IMR-90 (cell line): ENCODE results near the gene GSTA5. TPM values are rescaled to one million over a fixed set of nuclear protein-coding genes. Genes with fewer than 3 reads are reported as not detected.
"Not testable (repeated sequence)": the region's sequence is repeated elsewhere in the genome, so short reads cannot be mapped to it uniquely, and the experiment has no call there.

Source experiments
- ATAC-seq: fragments of 200-7000 bp; cut with Tn5 transposase; 2 replicates; pipeline ENCODE4 v1.9.1; 2020; ENCODE audit warnings: low read depth, mild to moderate bottlenecking, moderate library complexity
- BruUV-seq: library from RNA; stranded (reverse); fragments of 400-500 nt; replicated peaks from 2 replicates; lab custom pipeline; 2021; lab: Mats Ljungman, UMichigan
- CTCF ChIA-PET: fragments of 300-600 bp; formaldehyde crosslinking; extraction: SDS; loops from one replicate; lab custom pipeline; 2021; ENCODE audit warnings: antibody characterized with exemption; lab: Yijun Ruan, JAX
- POLR2A ChIA-PET: fragments of 300-600 bp; sonication (Branson Sonifier 250); formaldehyde crosslinking; loops from one replicate; lab custom pipeline; 2022; ENCODE audit warnings: antibody characterized with exemption; ENCODE audit not compliant: unreplicated experiment; lab: Charles Lee
- DNase-seq: peaks from one replicate; pipeline ENCODE4 v3.0.0; 2013
- H2AFZ ChIP-seq: replicated peaks from 2 replicates; pipeline ENCODE3; 2013; ENCODE audit warnings: low read length, mild to moderate bottlenecking; ENCODE audit not compliant: poor library complexity
- H2AK5ac ChIP-seq: 2 replicates; pipeline ENCODE4 v1.6.1; 2013; ENCODE audit warnings: low read depth, low read length, inconsistent platforms
- H2AK9ac ChIP-seq: replicated peaks from 2 replicates; pipeline ENCODE3; 2013; ENCODE audit warnings: mild to moderate bottlenecking, low read depth, low read length, moderate library complexity; ENCODE audit not compliant: poor library complexity
- H2BK120ac ChIP-seq: 2 replicates; pipeline ENCODE4 v1.6.1; 2013; ENCODE audit warnings: low read depth, low read length, inconsistent platforms
- H2BK15ac ChIP-seq: 3 replicates; pipeline ENCODE4 v1.6.1; 2013; ENCODE audit warnings: low read depth, low read length, inconsistent platforms
- H2BK20ac ChIP-seq: 2 replicates; pipeline ENCODE4 v1.6.1; 2013; ENCODE audit warnings: low read depth, mild to moderate bottlenecking, inconsistent platforms, low read length, moderate library complexity
- H2BK5ac ChIP-seq: 2 replicates; pipeline ENCODE4 v1.6.1; 2013; ENCODE audit warnings: mild to moderate bottlenecking, low read depth, low read length, inconsistent platforms; ENCODE audit not compliant: poor library complexity, severe bottlenecking
- H3K14ac ChIP-seq: replicated peaks from 2 replicates; pipeline ENCODE4 v1.6.1; 2013; ENCODE audit warnings: low read depth, low read length, inconsistent platforms
- H3K18ac ChIP-seq: 2 replicates; pipeline ENCODE4 v1.6.1; 2013; ENCODE audit warnings: low read depth, low read length, control low read depth
- H3K23ac ChIP-seq: 2 replicates; pipeline ENCODE4 v1.6.1; 2013; ENCODE audit warnings: low read depth, low read length, inconsistent platforms
- H3K27ac ChIP-seq: 2 replicates; pipeline ENCODE4 v1.5.1; 2013; ENCODE audit warnings: mild to moderate bottlenecking, control low read depth, low read length; ENCODE audit not compliant: insufficient read depth
- H3K27me3 ChIP-seq: 2 replicates; pipeline ENCODE4 v1.6.1; 2013; ENCODE audit warnings: low read length; ENCODE audit not compliant: control insufficient read depth, insufficient read depth
- H3K36me3 ChIP-seq: 2 replicates; pipeline ENCODE4 v1.6.1; 2013; ENCODE audit warnings: low read length, mixed read lengths; ENCODE audit not compliant: control insufficient read depth, insufficient read depth
- H3K4ac ChIP-seq: 2 replicates; pipeline ENCODE4 v1.6.1; 2013; ENCODE audit warnings: low read depth, low read length, inconsistent platforms
- H3K4me1 ChIP-seq: 2 replicates; pipeline ENCODE4 v1.6.1; 2013; ENCODE audit warnings: low read length, mixed read lengths; ENCODE audit not compliant: control insufficient read depth, insufficient read depth
- H3K4me2 ChIP-seq: 2 replicates; pipeline ENCODE4 v1.6.1; 2013; ENCODE audit warnings: low read depth, mild to moderate bottlenecking, control low read depth, low read length, moderate library complexity
- H3K4me3 ChIP-seq: 2 replicates; pipeline ENCODE4 v1.5.1; 2013; ENCODE audit warnings: low read depth, mild to moderate bottlenecking, control low read depth, low read length, moderate library complexity; ENCODE audit not compliant: insufficient read depth
- H3K56ac ChIP-seq: 2 replicates; pipeline ENCODE4 v1.6.1; 2013; ENCODE audit warnings: low read length, inconsistent platforms; ENCODE audit not compliant: insufficient read depth; ENCODE audit errors: extremely low read depth
- H3K79me1 ChIP-seq, 2 experiments: 2 replicates each; pipeline ENCODE4 v1.6.1; 2013; ENCODE audit warnings: low read length in 2 of 2, inconsistent platforms in 1 of 2, low read depth in 1 of 2
- H3K9ac ChIP-seq: 2 replicates; pipeline ENCODE4 v1.6.1; 2013; ENCODE audit warnings: low read depth, low read length, control low read depth
- H3K9me1 ChIP-seq: 2 replicates; pipeline ENCODE4 v1.6.1; 2013; ENCODE audit warnings: low read length, inconsistent platforms; ENCODE audit not compliant: insufficient read depth
- H3K9me3 ChIP-seq: 2 replicates; pipeline ENCODE4 v1.6.1; 2013; ENCODE audit warnings: low read length; ENCODE audit not compliant: control insufficient read depth, insufficient read depth
- H4K20me1 ChIP-seq: 2 replicates; pipeline ENCODE4 v1.6.1; 2013; ENCODE audit warnings: low read length, inconsistent platforms; ENCODE audit not compliant: insufficient read depth
- H4K5ac ChIP-seq: 2 replicates; pipeline ENCODE4 v1.6.1; 2013; ENCODE audit warnings: mild to moderate bottlenecking, low read depth, low read length, control low read depth
- H4K8ac ChIP-seq, 2 experiments: 2 replicates each; pipeline ENCODE4 v1.6.1; 2013; ENCODE audit warnings: low read depth in 2 of 2, low read length in 2 of 2, control low read depth in 1 of 2, inconsistent platforms in 1 of 2
- H4K91ac ChIP-seq: 2 replicates; pipeline ENCODE4 v1.6.1; 2013; ENCODE audit warnings: low read depth, low read length, inconsistent platforms; ENCODE audit not compliant: insufficient read depth
- MAFK ChIP-seq: IDR thresholded peaks from 2 replicates; pipeline ENCODE4 v1.6.1; 2012; ENCODE audit warnings: low read depth, low read length, improper control_type of control experiment
- WGBS, 2 experiments: methylation state at CpG; one replicate each; pipeline versions ENCODE4 v1.1.5 to v1.1.7; 2013; ENCODE audit warnings: missing lambda C conversion rate in 2 of 2; ENCODE audit not compliant: insufficient read length in 1 of 2; ENCODE audit errors: extremely low coverage in 2 of 2; 5-methylcytosine and 5-hydroxymethylcytosine counted together
- dilution Hi-C: fragments of 300-500 bp; cut with HindIII; formaldehyde crosslinking; loops from one replicate; pipeline ENCODE4 v1.14.3; 2018; ENCODE audit warnings: low sequenced_read_pairs; ENCODE audit not compliant: unreplicated experiment
- in situ Hi-C: fragments of 300-500 bp; cut with MboI; formaldehyde crosslinking; loops from 3 replicates; pipeline ENCODE4 v1.14.3; 2019; ENCODE audit warnings: low sequenced_read_pairs, inconsistent platforms, mixed read lengths
- intact Hi-C: fragments of 100-400 bp; cut with micrococcal nuclease; formaldehyde crosslinking; loops from 2 replicates; pipeline ENCODE4 v1.10.0; 2022
- polyA plus RNA-seq, 3 experiments: library from polyadenylated mRNA; depleted of rRNA; stranded (reverse); fragments of >200 nt; gene quantifications; 2 replicates each; pipeline ENCODE4 v1.2.3, GENCODE V29; 2012; ENCODE audit warnings: low replicate concordance in 1 of 3
- total RNA-seq: library from RNA; depleted of rRNA; stranded (reverse); fragments of >200 nt; gene quantifications from 2 replicates; pipeline ENCODE4 v1.2.3, GENCODE V29; 2012

Gene GSTA5
- total and polyA plus RNA-seq, 2 of the 4 experiments (the other 2 are of a cell fraction), result not detected

GRCh38 chr6:52803668-52804255 lies 36.9 kb downstream of the GSTA5 start, which contains the start of gene GSTA1:
TSS of gene GSTA1 (minus strand) at chr6:52803816. CDS start at chr6:52799267, 4,549 bp downstream.
- H2BK20ac ChIP-seq, H4K20me1 ChIP-seq, ATAC-seq, H3K4me3 ChIP-seq, BruUV-seq, H3K56ac ChIP-seq, H4K8ac ChIP-seq, DNase-seq, H4K91ac ChIP-seq, H3K4ac ChIP-seq, H3K9me1 ChIP-seq, H2AFZ ChIP-seq, dilution Hi-C loops, POLR2A ChIA-PET, H3K14ac ChIP-seq, H2AK9ac ChIP-seq, CTCF ChIA-PET, H3K18ac ChIP-seq, intact Hi-C loops, H3K23ac ChIP-seq, H2BK120ac ChIP-seq, H3K27ac ChIP-seq, H3K4me1 ChIP-seq, H4K5ac ChIP-seq, H2BK5ac ChIP-seq, in situ Hi-C loops, H2AK5ac ChIP-seq, H3K9me3 ChIP-seq, H3K36me3 ChIP-seq, H2BK15ac ChIP-seq, H3K9ac ChIP-seq, H3K4me2 ChIP-seq, H3K79me1 ChIP-seq: not testable (repeated sequence)
- no CpG with 5 or more reads among the region's 5 CpGs for WGBS, 2 experiments
- TF ChIP-seq MAFK, result peak; percentile 87
- H3K27me3 ChIP-seq, result peaks cover 10% of the 10 kb centered on the region
